Gastroesophageal sphincter (tissue), 4 donors: ENCODE data around the gene CYFIP2. TPM values are rescaled to one million over a fixed set of nuclear protein-coding genes. Genes with fewer than 3 reads are reported as not detected.
A peak's percentile ranks its signal among the peaks of the same experiment; 100 is the strongest.
"Not testable (repeated sequence)": the region's sequence is repeated elsewhere in the genome, so short reads cannot be mapped to it uniquely, and the experiment has no call there.

Experiments
- ATAC-seq: fragments of 150-250 bp; one replicate; pipeline ENCODE4 v1.9.1; 2016; ENCODE audit warnings: mild to moderate bottlenecking, moderate library complexity
- H3K27ac ChIP-seq, 4 donors: fragments of 200-600 bp; sonication (generic) in 3 of 4; 1 replicate in 3 of 4; 2 replicates in 1 of 4; pipeline ENCODE4 v1.5.1; 2016 to 2019
- H3K27me3 ChIP-seq: fragments of 200-600 bp; sonication (generic); one replicate; pipeline ENCODE4 v1.5.1; 2019
- H3K36me3 ChIP-seq, 2 donors: fragments of 200-600 bp; sonication (generic); one replicate each; pipeline ENCODE4 v1.5.1; 2019; ENCODE audit warnings: control low read depth in 1 of 2
- H3K4me1 ChIP-seq, 3 donors: fragments of 200-600 bp; sonication (generic); 1 replicate in 2 of 3; 2 replicates in 1 of 3; pipeline ENCODE4 v1.5.1; 2016 to 2019; ENCODE audit warnings: control low read depth in 2 of 3
- H3K4me3 ChIP-seq, 2 donors: fragments of 200-600 bp; sonication (generic); one replicate each; pipeline ENCODE4 v1.5.1; 2019; ENCODE audit warnings: mild to moderate bottlenecking in 1 of 2, moderate library complexity in 1 of 2
- H3K9me3 ChIP-seq, 3 donors: fragments of 200-600 bp; sonication (generic); one replicate each; pipeline ENCODE4 v1.5.1; 2017 to 2019; ENCODE audit warnings: control low read depth in 2 of 3
- CTCF ChIP-seq, 4 experiments: fragments of 200-600 bp in 2 of 4; fragments of 450-650 bp in 2 of 4; sonication (generic) in 1 of 4; IDR thresholded peaks; one replicate each; pipeline ENCODE4 v1.5.1; 2017 to 2019; ENCODE audit warnings: antibody characterized with exemption in 4 of 4, mild to moderate bottlenecking in 2 of 4, moderate library complexity in 2 of 4
- EP300 ChIP-seq: sonication (generic); formaldehyde crosslinking; IDR thresholded peaks from one replicate; pipeline ENCODE4 v1.6.1; 2017; ENCODE audit warnings: antibody characterized with exemption, mild to moderate bottlenecking
- POLR2A ChIP-seq, 2 donors: fragments of 450-650 bp; IDR thresholded peaks; one replicate each; pipeline ENCODE4 v1.6.1; 2017; ENCODE audit warnings: antibody characterized with exemption in 2 of 2, mild to moderate bottlenecking in 2 of 2, moderate library complexity in 1 of 2
- POLR2AphosphoS5 ChIP-seq: sonication (generic); formaldehyde crosslinking; IDR thresholded peaks from one replicate; pipeline ENCODE4 v1.6.1; 2017; ENCODE audit warnings: antibody characterized with exemption
- WGBS, 2 donors: methylation state at CpG; one replicate each; pipeline ENCODE4 v1.1.5; 2018; ENCODE audit warnings: low coverage in 1 of 2; 5-methylcytosine and 5-hydroxymethylcytosine counted together
- total RNA-seq, 4 donors: library from RNA; depleted of rRNA; stranded (reverse); fragments of >200 nt; gene quantifications; one replicate each; pipeline ENCODE4 v1.1.0, GENCODE V29; 2016

CYFIP2 gene
- total RNA-seq, 4 donors from 2014 or later: 13.7 to 50.6 (median 23.1) TPM

GRCh38 chr5:157390551-157391297 lies 124.8 kb downstream of the CYFIP2 start:
- Histone ChIP-seq H3K4me1 (peaks cover 8 to 30% (median 10%) of the 10 kb centered on the region in 3 donors), H3K4me3 (no peak overlapping the region), H3K9me3 (no peaks in the 10 kb centered on the region), H3K36me3 (peaks cover 0 to 11% of the 10 kb centered on the region in 2 donors), H3K27ac (peak overlapping the region in 3 of 4 donors; percentile 51 to 94 (median 63)), H3K27me3 (no peaks in the 10 kb centered on the region)
- WGBS, 2 donors: 40 to 94% methylated on average over 4 to 5 of the region's 15 CpGs
- ATAC-seq: no peak
- TF ChIP-seq EP300: no peak
- peak; percentile 44 for TF ChIP-seq POLR2AphosphoS5
- no peak for TF ChIP-seq POLR2A (IDR thresholded peaks at IDR 0.05)
- TF ChIP-seq CTCF (IDR thresholded peaks at IDR 0.05): no peak

- no peak for ATAC-seq
- Histone ChIP-seq H3K4me3 (no peak overlapping the region), H3K4me1 (no peaks in the 10 kb centered on the region), H3K36me3 (peaks cover 0 to 4% of the 10 kb centered on the region in 2 donors), H3K27me3 (no peaks in the 10 kb centered on the region), H3K9me3 (no peaks in the 10 kb centered on the region), H3K27ac (no peak overlapping the region)
- TF ChIP-seq POLR2A (IDR thresholded peaks at IDR 0.05) (no peak), CTCF (IDR thresholded peaks at IDR 0.05) (no peak), POLR2AphosphoS5 (no peak), EP300 (no peak)
Measured at GRCh38 chr5:157398305-157398704, 132.4 kb downstream of the CYFIP2 start.

GRCh38 chr5:157400741-157401495 lies 135.0 kb downstream of the CYFIP2 start:
- H3K4me3 ChIP-seq: no peak overlapping the region
- H3K4me1 ChIP-seq: no peaks in the 10 kb centered on the region
- H3K9me3 ChIP-seq: no peaks in the 10 kb centered on the region
- ATAC-seq: no peak
- WGBS, 2 donors: 74 to 88% methylated on average over 4 to 5 of the region's 5 CpGs
- no peaks in the 10 kb centered on the region for H3K36me3 ChIP-seq
- no peaks in the 10 kb centered on the region for H3K27me3 ChIP-seq
- TF ChIP-seq POLR2AphosphoS5 (no peak), POLR2A (IDR thresholded peaks at IDR 0.05) (no peak), EP300 (no peak), CTCF (IDR thresholded peaks at IDR 0.05) (no peak)
- H3K27ac ChIP-seq: no peak overlapping the region

- H3K9me3 ChIP-seq: no peaks in the 10 kb centered on the region
- no peaks in the 10 kb centered on the region for H3K27me3 ChIP-seq
- TF ChIP-seq CTCF (IDR thresholded peaks at IDR 0.05): no peak
- no peak for TF ChIP-seq EP300
- no peak for TF ChIP-seq POLR2A (IDR thresholded peaks at IDR 0.05)
- no peak for TF ChIP-seq POLR2AphosphoS5
- no peaks in the 10 kb centered on the region for H3K4me1 ChIP-seq
- no peaks in the 10 kb centered on the region for H3K36me3 ChIP-seq
- no peak for ATAC-seq
- H3K4me3 ChIP-seq: no peak overlapping the region
- H3K27ac ChIP-seq: no peak overlapping the region
Measured at GRCh38 chr5:157415838-157416237, 149.9 kb downstream of the CYFIP2 start.

- WGBS, 2 donors: no CpG with 5 or more reads among the region's 30 CpGs
- ATAC-seq, H3K36me3 ChIP-seq, H3K27ac ChIP-seq, H3K9me3 ChIP-seq, H3K4me1 ChIP-seq, H3K4me3 ChIP-seq, H3K27me3 ChIP-seq: not testable (repeated sequence)
Measured at GRCh38 chr5:157419521-157419920, 153.6 kb downstream of the CYFIP2 start.

GRCh38 chr5:157429920-157430319 lies 164.0 kb downstream of the CYFIP2 start:
- not testable (repeated sequence) for H3K27me3 ChIP-seq, H3K27ac ChIP-seq, ATAC-seq, H3K4me1 ChIP-seq, H3K9me3 ChIP-seq, H3K4me3 ChIP-seq, H3K36me3 ChIP-seq
- WGBS, 2 donors: 92 to 93% methylated on average over 5 of the region's 5 CpGs
